Gastrocnemius medialis (tissue), 4 donors: ENCODE measurements around the gene NCOA3. TPM values are rescaled to one million over a fixed set of nuclear protein-coding genes. Genes with fewer than 3 reads are reported as not detected.

Experiments used
- ATAC-seq, 2 donors: fragments of 150-250 bp; one replicate each; pipeline ENCODE4 v1.9.1; 2016
- DNase-seq, 2 donors: peaks; one replicate each; pipeline ENCODE4 v3.0.0-alpha.2; 2019
- H3K27ac ChIP-seq, 4 donors: fragments of 200-600 bp; sonication (generic); 1 replicate in 1 of 4; 2 replicates in 3 of 4; pipeline ENCODE4 v1.5.1; 2016 to 2018; ENCODE audit warnings: mild to moderate bottlenecking in 2 of 4, moderate library complexity in 1 of 4
- H3K27me3 ChIP-seq, 3 donors: fragments of 200-600 bp; sonication (generic) in 2 of 3; 1 replicate in 1 of 3; 2 replicates in 2 of 3; pipeline versions ENCODE4 v1.5.1 to v1.6.0; 2016 to 2019; ENCODE audit warnings: mild to moderate bottlenecking in 1 of 3, moderate library complexity in 1 of 3
- H3K36me3 ChIP-seq, 2 donors: fragments of 200-600 bp; sonication (generic) in 1 of 2; one replicate each; pipeline ENCODE4 v1.5.1; 2017 to 2018
- H3K4me1 ChIP-seq, 2 donors: fragments of 200-600 bp; sonication (generic) in 1 of 2; one replicate each; pipeline ENCODE4 v1.5.1; 2016 to 2017; ENCODE audit warnings: mild to moderate bottlenecking in 2 of 2
- H3K4me3 ChIP-seq, 4 donors: fragments of 200-600 bp; sonication (generic) in 3 of 4; 1 replicate in 1 of 4; 2 replicates in 3 of 4; pipeline ENCODE4 v1.5.1; 2016 to 2019; ENCODE audit warnings: mild to moderate bottlenecking in 2 of 4
- H3K9me3 ChIP-seq, 3 donors: fragments of 200-600 bp; sonication (generic) in 2 of 3; 1 replicate in 1 of 3; 2 replicates in 2 of 3; pipeline ENCODE4 v1.5.1; 2016 to 2019
- POLR2A ChIP-seq, 2 donors: fragments of 450-650 bp; IDR thresholded peaks; one replicate each; pipeline ENCODE4 v1.6.1; 2017; ENCODE audit warnings: antibody characterized with exemption in 2 of 2, mild to moderate bottlenecking in 2 of 2, moderate library complexity in 2 of 2
- in situ Hi-C, 4 donors: fragments of 200-750 bp; cut with MboI; loops; one replicate each; pipeline versions ENCODE4 v1.15.0 to v1.8.0; 2017; ENCODE audit warnings: low sequenced_read_pairs in 4 of 4
- intact Hi-C: fragments of 100-400 bp; cut with DNase I; formaldehyde crosslinking; loops from one replicate; pipeline ENCODE4 v1.15.1; 2023; ENCODE audit warnings: low total_unique reads
- total RNA-seq, 4 donors: library from RNA; depleted of rRNA; stranded (reverse); fragments of >200 nt; gene quantifications; one replicate each; pipeline versions ENCODE4 v1.1.0 to v1.2.3, GENCODE V29; 2016
- TF ChIP-seq, protein P1 (sequence below), 5 experiments: fragments of 450-650 bp in 3 of 5; fragments of 200-600 bp in 2 of 5; sonication (generic) in 2 of 5; IDR thresholded peaks in 4 of 5; conservative IDR thresholded peaks in 1 of 5; 1 replicate in 4 of 5; 2 replicates in 1 of 5; pipeline ENCODE4 v1.5.1; 2016 to 2019; ENCODE audit warnings: antibody characterized with exemption in 5 of 5, mild to moderate bottlenecking in 3 of 5, moderate library complexity in 3 of 5

The NCOA3 gene
- total RNA-seq, 4 donors from 2014 or later: 52.5 to 86.1 (median 70.1) TPM

DNA sequence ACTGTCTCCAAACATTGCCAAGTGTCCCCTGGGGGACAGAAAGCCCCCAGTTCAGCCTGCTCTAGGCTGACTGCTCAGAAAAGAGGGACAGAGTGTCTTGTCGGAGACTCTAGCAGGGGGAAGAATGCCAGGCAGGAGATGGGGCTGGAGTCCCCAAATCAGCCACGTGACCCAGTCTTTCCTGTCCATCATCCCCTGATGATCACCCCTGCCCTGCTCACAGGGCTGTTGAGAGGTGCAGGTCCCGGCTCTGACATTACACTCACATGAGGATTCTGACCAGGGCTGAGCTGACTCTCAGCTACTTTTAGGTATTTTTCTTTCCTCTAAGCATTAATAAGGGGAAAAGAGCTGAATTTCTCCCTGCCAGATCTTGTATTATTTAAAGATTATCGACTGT lies 167.8 kb downstream of the NCOA3 start:
- ATAC-seq (no peak), DNase-seq (no peak)
- intact Hi-C loops: no loop called here
- TF ChIP-seq POLR2A (IDR thresholded peaks at IDR 0.05): no peak
- TF ChIP-seq, protein P1, sequence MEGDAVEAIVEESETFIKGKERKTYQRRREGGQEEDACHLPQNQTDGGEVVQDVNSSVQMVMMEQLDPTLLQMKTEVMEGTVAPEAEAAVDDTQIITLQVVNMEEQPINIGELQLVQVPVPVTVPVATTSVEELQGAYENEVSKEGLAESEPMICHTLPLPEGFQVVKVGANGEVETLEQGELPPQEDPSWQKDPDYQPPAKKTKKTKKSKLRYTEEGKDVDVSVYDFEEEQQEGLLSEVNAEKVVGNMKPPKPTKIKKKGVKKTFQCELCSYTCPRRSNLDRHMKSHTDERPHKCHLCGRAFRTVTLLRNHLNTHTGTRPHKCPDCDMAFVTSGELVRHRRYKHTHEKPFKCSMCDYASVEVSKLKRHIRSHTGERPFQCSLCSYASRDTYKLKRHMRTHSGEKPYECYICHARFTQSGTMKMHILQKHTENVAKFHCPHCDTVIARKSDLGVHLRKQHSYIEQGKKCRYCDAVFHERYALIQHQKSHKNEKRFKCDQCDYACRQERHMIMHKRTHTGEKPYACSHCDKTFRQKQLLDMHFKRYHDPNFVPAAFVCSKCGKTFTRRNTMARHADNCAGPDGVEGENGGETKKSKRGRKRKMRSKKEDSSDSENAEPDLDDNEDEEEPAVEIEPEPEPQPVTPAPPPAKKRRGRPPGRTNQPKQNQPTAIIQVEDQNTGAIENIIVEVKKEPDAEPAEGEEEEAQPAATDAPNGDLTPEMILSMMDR (IDR thresholded peaks at IDR 0.05 in 4 of 5, conservative IDR thresholded peaks at IDR 0.05 in 1 of 5): no peak
- Histone ChIP-seq H3K4me1 (no peaks in the 10 kb centered on the region), H3K36me3 (no peaks in the 10 kb centered on the region), H3K9me3 (no peaks in the 10 kb centered on the region), H3K27ac (no peak overlapping the region), H3K4me3 (no peak overlapping the region), H3K27me3 (no peaks in the 10 kb centered on the region)
- in situ Hi-C loops: loop anchor here in 1 of 4 donors (5.0 kb wide), 1 partner anchor 948 kb away; no protein-coding TSS in a partner anchor

DNA sequence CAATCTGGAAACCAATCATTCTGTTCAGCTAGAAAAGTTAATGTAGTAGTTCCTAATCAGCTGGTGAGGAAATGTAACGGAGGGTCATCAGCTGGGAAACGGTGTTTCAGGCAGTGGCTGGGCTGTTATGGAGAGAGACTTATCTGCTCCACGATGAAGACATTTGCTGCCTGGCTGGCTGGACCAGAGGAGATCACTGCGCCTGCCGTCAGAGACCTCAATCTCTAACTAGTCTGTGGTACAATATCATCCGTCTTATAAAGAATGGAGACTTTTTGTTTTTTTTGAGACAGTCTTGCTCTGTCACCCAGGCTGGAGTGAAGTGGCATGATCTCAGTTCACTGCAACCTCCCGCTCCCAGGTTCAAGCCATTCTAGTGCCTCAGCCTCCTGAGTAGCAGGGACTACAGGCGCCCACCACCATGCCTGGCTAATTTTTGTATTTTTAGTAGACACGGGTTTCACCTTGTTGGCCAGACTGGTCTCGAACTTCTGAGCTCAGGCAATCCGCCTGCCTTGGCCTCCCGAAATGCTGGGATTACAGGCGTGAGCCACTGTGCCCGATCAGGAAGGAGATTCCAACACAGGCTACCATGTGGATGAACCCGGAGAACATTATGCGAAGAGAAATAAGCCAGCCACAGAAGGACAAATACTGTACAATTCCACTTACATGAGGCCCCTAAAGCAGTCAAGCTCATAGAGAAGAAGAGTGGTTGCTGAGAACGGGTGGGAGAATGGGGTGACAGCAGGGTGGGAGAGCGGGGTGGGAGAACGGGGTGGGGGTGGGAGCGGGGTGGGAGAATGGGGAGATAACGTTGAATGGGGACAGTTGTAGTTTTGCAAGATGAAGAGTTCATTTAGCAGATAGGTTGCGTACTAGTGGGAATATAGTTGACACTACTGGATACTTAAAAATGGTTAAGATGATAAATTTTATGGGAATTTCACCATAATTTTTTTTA lies 168.5 kb downstream of the NCOA3 start:
- Histone ChIP-seq H3K27ac (no peak overlapping the region), H3K4me3 (no peak overlapping the region), H3K27me3 (no peaks in the 10 kb centered on the region), H3K9me3 (no peaks in the 10 kb centered on the region), H3K36me3 (peaks cover 0 to 4% of the 10 kb centered on the region in 2 donors), H3K4me1 (no peaks in the 10 kb centered on the region)
- in situ Hi-C loops: loop anchor here in 2 of 4 donors (5.0 kb wide), 1 partner anchor 947 kb away; no protein-coding TSS in a partner anchor
- DNase-seq (no peak), ATAC-seq (no peak)
- intact Hi-C loops: no loop called here
- TF ChIP-seq, protein P1 (IDR thresholded peaks at IDR 0.05 in 4 of 5, conservative IDR thresholded peaks at IDR 0.05 in 1 of 5): no peak
- TF ChIP-seq POLR2A (IDR thresholded peaks at IDR 0.05): no peak

DNA sequence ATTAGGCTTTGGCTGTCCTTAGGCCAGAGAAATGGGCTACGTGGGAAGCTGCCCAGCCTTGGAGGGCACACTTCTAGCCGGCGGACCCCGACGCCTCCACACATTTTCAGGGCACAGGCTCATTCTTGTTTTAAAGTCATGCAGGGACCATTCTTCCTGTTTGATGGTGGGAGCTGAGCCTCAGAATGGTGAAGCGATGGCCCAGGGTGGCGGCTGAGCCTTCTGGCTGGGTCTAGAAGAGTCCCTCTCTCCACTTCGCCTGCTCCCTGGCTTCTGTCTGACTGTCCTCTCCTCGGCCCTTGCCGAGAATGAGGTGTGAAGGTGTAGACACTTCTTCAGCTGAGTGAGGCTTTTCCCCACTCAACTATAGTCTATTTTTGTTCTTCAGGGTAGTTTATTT lies 169.2 kb downstream of the NCOA3 start:
- TF ChIP-seq, protein P1 (IDR thresholded peaks at IDR 0.05 in 4 of 5, conservative IDR thresholded peaks at IDR 0.05 in 1 of 5): no peak
- no peak for TF ChIP-seq POLR2A (IDR thresholded peaks at IDR 0.05)
- H3K27me3 ChIP-seq: no peaks in the 10 kb centered on the region
- no peak for ATAC-seq
- intact Hi-C loops: no loop called here
- in situ Hi-C loops: loop anchor here in 1 of 4 donors (5.0 kb wide), 1 partner anchor 946 kb away; no protein-coding TSS in a partner anchor
- H3K36me3 ChIP-seq: peaks cover 0 to 4% of the 10 kb centered on the region in 2 donors
- H3K9me3 ChIP-seq: no peaks in the 10 kb centered on the region
- no peak for DNase-seq
- H3K27ac ChIP-seq: no peak overlapping the region
- H3K4me3 ChIP-seq: no peak overlapping the region
- no peaks in the 10 kb centered on the region for H3K4me1 ChIP-seq

DNA sequence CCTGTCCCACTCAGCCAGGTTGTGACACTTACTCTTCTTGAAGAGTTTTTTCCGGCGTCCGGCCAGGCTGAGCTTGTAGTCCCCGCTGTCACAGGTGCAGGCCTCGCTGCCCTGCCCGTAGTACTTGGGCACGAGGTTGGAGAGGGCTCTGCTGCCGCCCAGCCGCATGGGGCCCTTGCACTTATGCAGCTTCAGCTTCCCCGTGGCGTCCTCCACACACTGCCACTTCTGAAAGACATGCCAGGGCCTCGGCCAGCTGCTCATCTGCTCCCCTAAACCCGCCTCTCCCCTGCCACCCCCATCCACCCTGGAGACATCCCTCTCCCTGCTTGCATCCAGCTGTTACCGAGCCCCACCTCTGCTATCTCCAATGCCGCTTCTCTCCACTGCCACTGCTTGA lies 170.5 kb downstream of the NCOA3 start:
- intact Hi-C loops (no loop called here), in situ Hi-C loops (loop anchor here in 1 of 4 donors (5.0 kb wide), 1 partner anchor 945 kb away; no protein-coding TSS in a partner anchor)
- Histone ChIP-seq H3K4me3 (no peak overlapping the region), H3K4me1 (no peaks in the 10 kb centered on the region), H3K27me3 (no peaks in the 10 kb centered on the region), H3K36me3 (peaks cover 0 to 4% of the 10 kb centered on the region in 2 donors), H3K9me3 (no peaks in the 10 kb centered on the region), H3K27ac (no peak overlapping the region)
- ATAC-seq (no peak), DNase-seq (no peak)
- TF ChIP-seq, protein P1 (IDR thresholded peaks at IDR 0.05 in 4 of 5, conservative IDR thresholded peaks at IDR 0.05 in 1 of 5): no peak
- TF ChIP-seq POLR2A (IDR thresholded peaks at IDR 0.05): no peak
